Left hindlimb (tissue), 1 donor: ENCODE results near the gene NKX1-1.
A peak's percentile ranks its signal among the peaks of the same experiment; 100 is the strongest.
"Not testable (repeated sequence)": the region's sequence is repeated elsewhere in the genome, so short reads cannot be mapped to it uniquely, and the experiment has no call there.

ENCODE experiments used
- DNase-seq: peaks from one replicate; pipeline ENCODE4 v3.0.0-alpha.2; 2018

The NKX1-1 gene

DNA sequence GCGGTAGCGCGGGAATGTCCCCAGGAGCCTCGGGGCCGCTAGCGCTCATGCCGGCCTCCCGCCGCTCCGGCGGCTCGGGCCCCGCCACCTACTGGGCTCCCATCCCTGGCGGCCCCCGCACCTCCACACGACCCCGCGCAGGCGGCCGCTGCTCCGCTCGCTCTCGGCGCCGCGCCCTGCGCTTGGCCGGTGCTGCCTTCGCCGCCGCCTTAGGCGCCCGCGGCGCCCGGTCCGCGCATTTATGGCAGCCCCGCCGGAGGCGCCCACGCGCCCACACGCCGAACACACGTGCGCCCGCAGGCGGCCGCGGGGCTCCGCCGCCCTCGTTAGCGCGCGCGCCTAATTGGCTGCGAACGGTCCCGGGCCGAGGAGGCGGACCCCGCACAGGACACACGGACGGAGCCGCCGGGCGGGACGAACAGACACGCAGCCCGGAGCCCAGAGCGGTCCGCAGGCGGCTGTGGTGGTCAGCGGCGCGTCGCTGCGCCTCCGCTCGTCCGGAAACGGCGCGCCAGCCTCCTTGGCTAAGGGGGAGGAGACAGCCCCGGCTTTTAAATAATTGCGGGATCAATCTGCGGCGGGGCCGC is at the start of gene NKX1-1:
Gene NKX1-1 (minus strand): TSS at position 49 of the 587 bp plus-strand sequence. CDS start 0 bp downstream, at position 49.
- DNase-seq: peak; percentile 19

DNA sequence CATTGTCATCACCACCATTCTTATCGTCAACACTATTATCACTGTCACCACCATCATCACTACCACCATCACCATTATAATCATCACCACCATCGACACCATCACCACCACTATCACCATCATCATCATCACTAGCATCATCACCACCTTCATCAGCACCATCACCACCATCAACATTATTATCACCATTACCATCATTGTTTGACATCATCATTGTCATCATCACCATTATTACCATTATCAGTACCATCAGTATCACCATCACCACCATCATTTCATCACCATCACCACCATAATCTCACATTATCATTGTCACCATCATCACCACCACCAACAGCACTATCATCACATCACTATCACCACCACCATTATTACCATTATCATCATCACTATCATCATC is 47.5 kb upstream of the NKX1-1 start:
- no peak for DNase-seq

DNA sequence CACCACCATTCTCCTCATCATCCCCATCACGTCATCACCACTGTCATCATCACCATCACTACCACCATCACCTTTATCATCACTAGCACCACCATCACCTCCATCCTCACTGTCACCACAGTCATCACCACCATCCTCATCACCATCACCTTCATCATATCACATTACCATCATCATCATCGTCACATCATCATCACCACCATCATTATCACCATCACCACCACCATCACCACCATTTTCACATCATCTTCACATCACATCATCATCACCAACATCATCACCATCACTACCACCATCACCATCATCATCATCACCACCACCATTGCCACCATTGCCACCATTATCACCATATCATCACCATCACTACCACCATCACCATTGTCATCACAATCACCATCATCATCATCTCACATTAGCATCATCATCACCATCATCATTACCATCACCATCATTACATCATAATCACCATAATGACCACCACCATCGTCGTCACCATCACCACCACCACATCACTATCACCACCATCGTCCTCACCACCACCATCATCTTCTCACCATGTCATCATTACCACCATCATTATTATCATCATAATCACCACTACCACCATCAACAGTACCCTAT is 46.3 kb upstream of the NKX1-1 start:
- no peak for DNase-seq

DNA sequence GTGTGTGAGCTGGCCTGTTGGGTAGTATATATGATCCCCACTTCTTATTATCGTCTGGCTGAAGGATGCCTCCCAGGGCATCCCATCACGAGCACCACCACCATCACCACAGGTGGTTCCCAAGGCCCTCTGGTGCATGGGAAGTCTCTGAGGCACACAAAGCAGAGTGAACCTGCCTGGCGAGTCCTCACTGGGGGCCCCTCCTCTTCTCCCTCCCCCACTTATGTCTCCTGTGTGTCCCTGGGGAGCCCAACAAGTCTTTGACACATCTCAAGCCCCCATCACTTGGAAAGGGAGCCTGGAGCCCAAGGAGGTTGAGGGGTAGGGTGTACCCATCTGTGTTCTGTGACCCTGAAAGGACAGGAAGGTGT is 45.5 kb upstream of the NKX1-1 start:
- no peak for DNase-seq

DNA sequence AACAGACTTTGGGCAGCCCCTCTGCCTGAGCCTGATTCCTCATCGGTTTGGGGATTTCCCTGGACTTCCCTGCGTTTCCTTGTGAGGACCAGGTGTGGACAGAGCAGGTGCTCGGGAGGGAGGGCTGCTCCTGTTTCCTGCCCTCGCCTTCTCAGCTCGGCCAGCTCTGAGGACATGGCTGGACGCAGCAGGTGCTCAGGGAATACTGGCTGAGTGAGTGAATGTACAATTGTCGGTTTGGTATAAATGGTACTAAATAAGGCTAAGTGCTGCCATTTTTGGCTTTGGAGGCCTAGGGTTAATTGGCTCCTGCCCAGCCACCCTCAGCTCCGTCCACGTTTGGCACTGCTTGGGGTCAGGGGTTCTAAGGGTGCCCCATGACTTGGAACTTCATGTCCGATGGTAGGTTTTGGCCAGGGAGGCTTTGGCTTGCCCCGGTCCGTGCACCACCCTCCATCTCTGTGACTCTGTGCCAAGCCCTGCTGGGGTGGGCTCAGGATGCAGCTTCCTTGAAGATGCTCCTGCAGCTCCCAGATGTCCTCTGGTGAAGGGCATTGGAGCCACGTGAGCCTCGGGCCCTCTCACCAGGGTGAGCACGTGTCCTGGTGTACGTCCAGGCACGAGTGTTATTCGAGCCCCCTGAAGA is 45.0 kb upstream of the NKX1-1 start:
- DNase-seq: no peak

DNA sequence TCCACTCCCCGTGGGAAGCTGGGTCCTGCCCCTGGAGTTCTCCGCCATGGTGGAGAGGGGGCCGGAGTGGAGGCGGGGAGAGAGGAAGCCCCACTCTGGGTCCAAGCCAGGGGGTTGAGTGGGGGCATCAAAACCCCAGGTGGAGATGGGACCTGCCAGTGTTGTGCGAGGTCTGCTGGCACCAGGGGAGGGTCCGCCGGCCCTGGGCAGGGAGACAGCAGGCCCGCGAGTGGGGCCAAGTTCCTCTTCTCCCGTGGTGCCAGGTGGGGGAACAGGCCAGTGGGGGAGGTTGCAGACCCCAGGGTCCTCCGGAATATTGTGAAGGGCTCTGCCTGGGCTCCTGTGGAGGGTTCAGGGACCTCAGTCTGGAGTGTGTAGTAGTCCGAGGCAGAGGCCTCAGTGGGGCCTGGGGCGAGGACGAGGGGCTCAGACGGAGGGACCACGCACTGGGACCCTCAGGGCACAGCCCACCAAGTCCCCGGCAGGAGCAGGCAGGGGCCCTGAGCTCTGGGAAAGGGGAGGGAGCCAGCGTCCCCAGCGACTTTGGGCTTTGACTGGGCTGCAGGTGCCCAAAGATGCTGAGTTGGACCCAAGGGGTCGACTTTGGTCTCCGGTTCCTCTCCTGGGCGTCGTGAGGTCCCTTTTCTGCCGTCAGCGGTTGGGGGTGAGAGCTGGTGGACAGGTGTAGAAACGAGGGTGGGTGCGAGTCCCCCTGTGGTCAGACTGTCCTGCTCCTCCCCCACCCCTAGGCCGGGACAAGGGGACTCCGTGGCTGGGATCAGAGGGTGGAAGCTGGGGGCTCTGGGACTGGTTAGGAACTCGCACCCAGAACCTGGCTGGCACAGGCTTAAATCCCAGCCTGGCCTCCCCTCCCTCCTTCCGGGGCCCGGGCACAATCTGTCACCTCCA is 43.8 kb upstream of the NKX1-1 start:
- no peak for DNase-seq

DNA sequence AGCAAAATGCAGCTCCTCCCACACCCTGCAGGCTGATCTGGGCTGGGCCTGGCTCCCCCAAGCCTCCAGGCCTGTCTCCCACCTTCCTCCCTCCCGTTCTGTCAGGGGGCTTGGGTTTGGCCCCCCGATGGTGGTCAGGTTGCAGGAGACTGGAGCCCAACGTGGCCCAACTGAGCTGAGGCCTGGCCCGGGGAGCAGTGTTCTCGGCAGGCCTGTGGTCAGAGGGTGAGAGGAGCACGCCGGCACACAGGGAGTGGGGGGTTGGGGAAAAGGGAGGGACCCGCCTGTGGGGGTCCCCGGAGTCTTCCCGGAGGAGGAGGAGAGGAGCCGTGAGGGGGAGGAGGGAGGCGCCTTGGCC is 43.2 kb upstream of the NKX1-1 start:
- DNase-seq: no peak

DNA sequence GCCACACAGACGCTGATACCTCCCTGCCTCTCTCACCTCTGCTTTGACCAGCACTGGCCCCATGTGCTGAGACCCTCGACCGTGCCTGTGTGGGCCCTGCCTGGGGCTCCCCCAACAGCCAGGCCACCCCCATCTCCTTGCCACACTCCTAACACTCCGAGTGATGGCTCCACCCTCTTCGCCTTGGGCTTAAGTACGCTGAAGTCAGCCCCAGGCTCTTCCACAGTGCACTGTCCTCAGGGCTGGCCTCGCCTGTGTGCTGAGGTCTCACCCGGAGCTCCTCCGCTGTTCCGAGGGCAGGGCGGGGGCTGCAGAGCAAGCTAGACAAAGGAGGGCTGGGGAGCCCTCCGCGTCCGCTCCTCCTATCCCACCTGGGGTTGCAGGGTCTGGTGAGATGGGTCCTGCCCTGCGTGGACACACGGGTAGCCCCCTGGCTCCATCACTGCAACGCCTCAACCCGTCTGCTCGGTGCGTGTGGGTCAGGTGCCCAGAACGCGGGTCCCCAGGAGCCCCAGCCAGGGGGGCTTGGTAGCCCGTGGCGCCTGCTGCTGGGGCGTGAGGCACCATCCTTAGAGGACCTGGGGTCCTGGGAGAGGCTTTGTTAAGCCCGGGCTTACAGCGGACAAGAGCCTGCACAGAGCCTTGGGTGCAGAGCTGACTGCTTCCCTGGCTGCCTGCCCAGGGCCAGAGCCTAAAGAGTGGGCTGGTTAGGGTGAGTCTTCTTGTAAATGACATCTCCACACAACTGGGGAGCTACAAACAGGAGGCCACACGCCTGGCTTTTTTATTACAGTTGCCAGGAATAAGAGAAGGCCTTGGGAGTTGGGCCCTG is 42.6 kb upstream of the NKX1-1 start:
- no peak for DNase-seq

DNA sequence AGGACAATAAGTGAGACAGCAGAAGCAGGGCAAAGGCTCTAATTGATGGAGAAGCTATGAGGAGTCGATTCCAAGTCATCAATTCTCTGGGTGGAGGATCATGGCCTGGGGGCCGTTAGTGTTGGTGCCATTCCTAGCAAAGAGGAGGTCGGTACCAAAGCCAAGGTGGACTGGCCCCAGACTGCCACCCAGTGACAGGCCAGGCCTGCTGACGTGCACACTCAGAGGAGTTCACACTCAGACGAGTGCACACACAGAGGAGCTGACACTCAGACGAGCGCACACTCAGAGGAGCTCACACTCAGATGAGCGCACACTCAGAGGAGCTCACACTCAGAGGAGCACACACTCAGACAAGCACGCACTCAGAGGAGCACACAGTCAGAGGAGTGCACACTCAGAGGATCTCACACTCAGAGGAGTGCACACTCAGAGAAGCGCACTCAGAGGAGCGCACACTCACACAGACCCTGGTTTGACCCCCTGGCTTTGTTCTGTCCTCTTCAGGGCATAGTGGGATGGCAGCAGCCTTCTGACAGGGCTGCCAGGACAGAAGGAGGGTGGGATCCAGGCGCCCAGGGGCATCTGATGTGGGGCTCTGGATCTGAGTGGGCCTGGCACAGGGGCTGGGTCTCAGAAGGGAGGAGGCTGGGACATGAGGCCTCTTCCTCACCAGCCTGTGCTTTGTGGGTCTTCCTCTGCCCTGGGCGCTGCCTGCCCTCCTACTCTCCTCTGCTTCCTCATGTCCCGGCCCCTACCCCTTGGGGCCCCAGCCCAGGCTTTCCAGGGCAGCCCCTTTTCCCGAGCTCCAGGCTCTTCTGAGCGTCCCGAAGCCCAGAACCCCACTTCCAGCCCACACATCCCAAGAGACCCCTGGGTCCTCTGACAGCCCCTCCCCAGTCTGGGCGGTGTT is 41.7 kb upstream of the NKX1-1 start:
- DNase-seq: no peak

DNA sequence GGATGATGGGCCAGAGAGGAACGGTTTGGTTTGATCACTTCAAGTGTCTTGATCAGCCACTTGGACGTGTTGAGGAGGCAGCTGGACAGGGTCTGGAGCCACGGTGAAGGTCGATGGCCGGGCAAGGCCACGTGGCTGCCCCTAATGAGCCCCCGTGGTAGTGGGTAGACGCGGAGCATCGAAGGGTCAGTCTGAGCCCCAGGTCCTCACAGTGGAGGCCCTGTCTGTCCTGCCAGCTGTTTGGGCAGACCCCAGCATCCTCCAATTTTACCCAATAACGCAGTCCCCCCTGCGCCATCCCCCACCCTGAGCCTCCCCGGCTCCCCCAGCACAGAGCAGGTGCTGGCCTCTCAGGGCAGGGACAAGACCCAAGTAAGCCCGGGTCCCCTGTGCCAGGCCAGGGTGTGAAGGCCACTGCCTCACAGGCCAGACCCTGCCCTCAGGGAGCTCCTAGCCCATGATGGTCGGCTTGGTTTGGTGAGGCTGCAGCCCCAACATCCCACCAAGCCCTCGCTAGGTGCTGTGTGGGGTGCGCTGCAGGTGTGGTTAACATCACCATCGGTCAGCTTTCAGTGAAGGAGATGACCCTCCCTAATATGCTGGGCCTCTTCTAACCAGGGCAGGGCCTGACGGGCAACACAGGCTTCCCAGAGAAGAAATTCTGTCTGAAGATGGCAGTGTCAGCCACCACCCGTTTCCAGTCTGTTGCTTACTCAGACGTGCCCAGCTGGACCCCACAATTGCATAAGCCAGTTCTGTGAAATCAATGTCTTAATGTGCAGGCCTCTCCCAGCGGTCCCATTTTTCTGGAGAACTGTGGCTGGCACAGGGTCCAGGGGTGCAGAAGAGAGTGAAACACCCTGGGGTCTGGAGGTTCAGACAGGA is 40.5 kb upstream of the NKX1-1 start:
- DNase-seq: no peak

DNA sequence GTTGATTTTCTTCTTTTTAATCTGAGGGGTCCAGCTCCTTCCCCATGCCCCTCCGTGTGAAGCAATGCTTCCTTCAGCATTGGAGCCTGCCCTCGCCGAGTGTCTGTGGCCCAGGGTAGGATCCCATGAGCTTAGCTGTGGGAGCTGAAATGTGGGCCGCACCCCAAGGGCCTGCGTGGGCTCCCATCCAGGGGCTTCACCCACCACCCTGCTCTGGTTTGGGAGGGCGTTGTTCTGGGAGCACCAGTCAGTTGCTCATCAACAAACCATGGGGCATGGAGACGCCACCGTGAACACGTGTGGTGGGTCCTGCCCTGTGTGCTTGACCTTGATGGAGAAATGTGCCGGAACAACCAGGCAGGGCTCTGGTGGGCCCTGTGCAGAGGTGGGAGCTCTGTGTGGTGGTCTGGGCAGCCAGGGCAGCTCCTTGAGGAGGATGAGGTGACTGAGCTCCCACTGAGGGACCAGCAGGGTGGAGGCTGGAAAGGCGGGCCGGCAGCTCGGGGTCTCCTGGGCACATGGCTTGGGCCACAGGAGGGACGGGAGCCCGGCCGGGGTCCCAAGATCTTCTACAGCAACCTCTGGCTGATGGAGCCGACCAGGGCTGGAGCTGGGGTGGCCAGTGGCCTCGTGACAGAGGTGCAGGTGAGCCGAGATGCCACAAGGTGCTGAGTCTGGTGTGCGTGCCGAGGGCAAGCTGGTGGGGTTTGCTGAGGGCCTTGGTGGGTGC is 39.6 kb upstream of the NKX1-1 start:
- no peak for DNase-seq

DNA sequence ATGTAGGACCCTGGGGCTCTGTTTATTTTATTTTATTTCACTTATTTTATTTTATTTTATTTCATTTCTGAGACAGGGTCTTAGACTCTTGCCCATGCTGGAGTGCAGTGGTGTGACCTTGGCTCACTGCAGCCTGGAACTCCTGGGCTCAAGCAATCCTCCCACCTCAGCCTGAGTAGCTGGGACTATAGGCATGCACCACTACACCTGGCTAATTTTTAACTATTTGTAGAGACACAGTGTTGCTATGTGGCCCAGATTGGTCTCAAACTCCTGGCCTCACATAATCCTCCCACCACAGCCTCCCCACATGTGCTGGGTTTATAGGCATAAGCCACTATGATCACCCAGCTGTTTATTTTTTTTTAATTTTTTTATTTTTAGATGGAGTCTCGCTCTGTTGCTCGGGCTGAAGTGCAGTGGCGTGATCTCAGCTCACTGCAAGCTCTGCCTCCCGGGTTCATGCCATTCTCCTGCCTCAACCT is 37.5 kb upstream of the NKX1-1 start:
- not testable (repeated sequence) for DNase-seq

DNA sequence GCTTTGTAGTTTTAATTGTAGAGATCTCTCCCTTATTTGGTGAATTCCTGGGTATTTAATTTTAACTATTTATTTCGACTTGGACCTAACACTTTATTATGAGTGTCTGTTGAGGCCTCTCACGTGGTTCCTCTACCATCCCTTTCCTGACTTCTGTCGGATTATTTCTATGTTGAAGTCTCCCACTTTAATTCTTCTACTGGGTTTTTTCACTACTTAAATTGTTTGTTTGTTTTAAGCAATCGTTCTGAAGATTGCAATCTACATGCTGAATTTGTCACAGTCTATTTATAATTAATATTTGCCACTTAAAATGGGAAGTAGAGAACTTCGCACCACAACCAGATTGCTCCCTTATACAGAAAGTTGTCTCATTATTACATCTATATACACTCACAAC is 20.8 kb upstream of the NKX1-1 start:
- DNase-seq: no peak

DNA sequence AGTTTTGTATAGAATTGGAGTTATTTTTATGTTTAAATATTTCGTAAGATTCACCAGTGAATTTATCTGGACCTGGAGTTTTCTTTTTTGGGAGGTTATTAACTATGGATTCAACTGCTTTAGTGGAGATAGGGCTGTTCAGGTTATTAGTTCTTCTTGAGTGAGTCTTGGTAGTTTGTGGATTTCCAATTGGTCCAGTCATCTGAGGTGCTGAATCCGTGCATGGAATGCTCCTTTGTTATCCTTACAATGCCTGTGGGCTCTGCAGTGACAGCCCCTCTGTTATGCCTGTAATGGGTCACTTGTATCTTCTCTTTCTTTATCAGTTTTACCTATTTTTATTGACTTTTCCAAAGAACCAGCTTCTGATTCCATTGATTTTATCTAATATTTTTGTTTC is 15.4 kb upstream of the NKX1-1 start:
- DNase-seq: no peak

DNA sequence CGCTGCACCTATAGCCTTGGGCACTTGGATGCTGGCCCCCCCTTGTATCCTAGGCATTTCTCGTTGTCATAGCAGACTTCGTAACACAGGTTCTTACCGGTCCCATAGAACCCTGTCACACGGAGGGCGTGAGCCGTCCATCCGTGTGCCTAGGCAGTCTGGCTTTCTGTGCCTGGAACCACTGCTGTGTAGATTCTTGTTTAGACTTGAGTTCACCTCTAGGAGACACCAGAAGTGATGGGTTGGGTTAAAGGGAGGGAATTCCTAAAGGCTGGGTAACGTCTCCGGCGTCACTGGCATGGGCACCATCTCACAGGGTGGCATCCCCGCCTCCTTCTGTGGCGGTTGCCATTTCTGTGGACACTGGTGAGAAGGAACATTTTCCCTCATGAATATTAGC is 13.5 kb upstream of the NKX1-1 start:
- no peak for DNase-seq

DNA sequence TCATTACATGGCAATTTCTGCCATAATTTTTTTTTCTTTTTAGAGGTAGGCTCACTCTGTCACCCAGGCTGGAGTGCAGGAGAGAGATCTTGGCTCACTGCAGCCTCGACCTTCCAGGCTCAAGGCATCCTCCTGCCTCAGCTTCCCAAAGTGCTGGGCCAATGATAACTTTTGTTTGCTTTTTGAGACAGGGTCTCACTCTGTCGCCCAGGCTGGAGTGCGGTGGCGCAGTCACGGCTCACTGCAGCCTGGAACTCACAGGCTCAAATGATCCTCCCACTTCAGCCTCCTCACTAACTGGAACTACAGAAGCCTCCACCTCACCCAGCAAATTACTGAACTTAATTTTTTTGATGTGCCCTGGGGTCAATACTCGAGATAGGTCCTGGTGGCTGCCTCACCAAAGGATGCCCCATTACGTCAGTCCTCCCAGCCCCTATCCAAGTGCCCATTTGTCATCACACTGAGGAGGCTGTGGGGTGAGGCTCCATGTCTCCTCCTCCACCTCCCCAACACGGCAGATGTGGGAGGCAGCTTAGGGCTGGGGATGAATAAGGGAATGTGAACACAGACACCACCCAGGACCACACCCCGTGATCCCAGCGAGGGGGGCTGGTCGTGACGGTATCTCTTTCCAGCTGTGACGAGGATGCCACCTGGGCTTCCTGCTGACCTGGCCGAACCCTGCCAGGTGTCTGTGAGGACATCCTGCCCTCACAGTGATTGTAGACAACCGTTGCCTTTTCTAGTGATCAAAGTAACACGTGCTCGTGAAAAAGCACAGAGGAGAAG is 12.4 kb upstream of the NKX1-1 start:
- DNase-seq: no peak

DNA sequence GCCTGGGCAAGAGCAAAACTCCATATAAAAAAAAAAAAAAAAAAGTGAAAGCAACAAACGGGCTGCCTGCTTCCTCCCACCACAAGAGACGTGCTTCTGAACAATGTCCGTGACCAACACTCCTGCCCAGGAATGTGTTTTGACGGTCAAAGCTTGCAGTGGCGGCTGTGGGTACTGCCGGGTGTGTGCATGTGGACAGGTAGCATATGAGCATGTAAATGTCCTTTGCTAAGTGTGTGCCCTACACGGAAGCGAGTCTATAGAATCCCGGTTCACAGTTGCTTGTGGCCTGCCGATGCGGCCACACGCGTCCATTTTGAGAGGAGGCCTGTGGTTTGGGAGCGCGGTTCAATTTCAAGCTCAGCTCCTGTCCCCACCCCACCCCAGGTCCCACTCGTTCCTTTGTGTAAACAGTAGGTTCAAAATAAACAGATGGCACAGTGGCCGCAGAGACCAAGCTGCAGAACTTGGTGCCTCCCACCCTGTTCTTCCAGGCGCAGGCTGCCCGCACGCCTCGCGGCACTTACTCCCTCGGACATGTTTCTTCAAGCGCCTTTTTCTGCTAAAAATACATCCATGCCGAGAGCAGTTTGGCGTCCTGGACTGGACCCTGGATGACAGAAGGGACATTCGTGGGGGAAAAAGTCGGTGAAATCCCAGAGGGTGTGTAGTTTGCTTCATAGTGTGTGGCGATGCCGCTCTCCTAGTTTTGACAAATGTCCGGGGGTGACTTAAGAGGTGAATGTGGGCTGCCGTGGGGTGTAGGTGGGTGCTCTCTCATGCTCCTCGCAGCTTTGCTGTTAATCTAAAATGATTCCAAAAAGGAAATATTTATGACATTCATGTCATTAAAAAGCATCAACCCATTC is 11.5 kb upstream of the NKX1-1 start:
- DNase-seq: peak; percentile 8

DNA sequence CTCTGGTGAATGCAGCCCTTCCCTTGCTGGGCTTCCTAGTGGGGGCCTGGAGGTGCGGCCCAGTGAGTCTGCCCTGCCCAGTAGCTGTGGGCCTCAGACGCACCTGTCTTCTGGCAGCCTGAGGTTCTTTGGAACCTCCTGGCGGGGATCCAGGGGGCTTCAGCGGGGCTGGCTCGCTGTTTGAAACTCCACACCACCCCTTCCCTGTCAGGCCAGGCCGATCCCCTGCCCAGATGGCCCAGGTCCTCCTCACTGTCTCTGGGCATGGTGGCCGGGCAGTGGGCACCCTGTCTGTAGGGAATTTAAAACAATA is 10.7 kb upstream of the NKX1-1 start:
- DNase-seq: peak; percentile 19
